Endodermal cell (in vitro differentiated cells): ENCODE measurements around the gene SPATA2. TPM values are rescaled to one million over a fixed set of nuclear protein-coding genes. Genes with fewer than 3 reads are reported as not detected.
A peak's percentile ranks its signal among the peaks of the same experiment; 100 is the strongest.

Source experiments
- DNase-seq: peaks from one replicate; pipeline ENCODE4 v3.0.0-alpha.2; 2017
- H3K27ac ChIP-seq: 2 replicates; pipeline ENCODE4 v1.5.1; 2013; ENCODE audit warnings: mild to moderate bottlenecking, low read depth, low read length, moderate library complexity
- H3K27me3 ChIP-seq: 2 replicates; pipeline ENCODE4 v1.6.1; 2013; ENCODE audit warnings: mild to moderate bottlenecking, low read length, moderate library complexity; ENCODE audit not compliant: insufficient read depth, control insufficient read depth, poor library complexity, severe bottlenecking
- H3K36me3 ChIP-seq: 2 replicates; pipeline ENCODE4 v1.7.0; 2013; ENCODE audit warnings: mild to moderate bottlenecking, low read length, moderate library complexity; ENCODE audit not compliant: control insufficient read depth, insufficient read depth
- H3K4me1 ChIP-seq: one replicate; pipeline ENCODE4 v1.7.0; 2013; ENCODE audit warnings: low read length; ENCODE audit not compliant: control insufficient read depth, insufficient read depth
- H3K4me3 ChIP-seq: 2 replicates; pipeline ENCODE4 v1.5.1; 2013; ENCODE audit warnings: mild to moderate bottlenecking, low read length, moderate library complexity
- H3K9ac ChIP-seq: 2 replicates; pipeline ENCODE4 v1.6.1; 2013; ENCODE audit warnings: mild to moderate bottlenecking, low read length, moderate library complexity; ENCODE audit not compliant: poor library complexity, severe bottlenecking; ENCODE audit errors: extremely low read depth
- H3K9me3 ChIP-seq: 2 replicates; pipeline ENCODE4 v1.6.1; 2013; ENCODE audit warnings: mild to moderate bottlenecking, low read length, moderate library complexity; ENCODE audit not compliant: control insufficient read depth
- H3K27ac Mint-ChIP-seq: 2 replicates; pipeline ENCODE4 v1.8.0; 2020; ENCODE audit warnings: mixed read lengths
- H3K27me3 Mint-ChIP-seq: 2 replicates; pipeline ENCODE4 v1.8.0; 2021; ENCODE audit warnings: mild to moderate bottlenecking, mixed read lengths; ENCODE audit not compliant: insufficient read depth
- H3K36me3 Mint-ChIP-seq: 2 replicates; pipeline ENCODE4 v1.8.0; 2020; ENCODE audit warnings: low read depth, mixed read lengths
- H3K4me1 Mint-ChIP-seq: 2 replicates; pipeline ENCODE4 v1.8.0; 2020; ENCODE audit warnings: mixed read lengths
- H3K4me3 Mint-ChIP-seq: 2 replicates; pipeline ENCODE4 v1.8.0; 2020; ENCODE audit warnings: mild to moderate bottlenecking, moderate library complexity, mixed read lengths
- H3K9me3 Mint-ChIP-seq: 2 replicates; pipeline ENCODE4 v1.8.0; 2020; ENCODE audit warnings: mild to moderate bottlenecking, mixed read lengths
- WGBS, 2 experiments: methylation state at CpG; one replicate each; pipeline versions ENCODE4 v1.1.5 to v1.1.7; 2013; ENCODE audit warnings: missing lambda C conversion rate in 2 of 2, mixed read lengths in 1 of 2; ENCODE audit not compliant: insufficient coverage in 1 of 2, insufficient read length in 1 of 2; 5-methylcytosine and 5-hydroxymethylcytosine counted together
- total RNA-seq, 2 donors: library from RNA; stranded (reverse); fragmentation: NEBNext Ultra II Directional in 1 of 2; extraction: Animal tissue kit (Norgen Biotek cat#: 25700) in 1 of 2; gene quantifications; 2 replicates in 1 of 2; 3 replicates in 1 of 2; pipeline ENCODE4 v1.2.1, GENCODE V29; 2021
- TF ChIP-seq, protein P1 (sequence below): fragments of 200-600 bp; sonication (generic); conservative IDR thresholded peaks from 2 replicates; pipeline ENCODE4 v1.5.0; 2021; ENCODE audit warnings: antibody characterized with exemption, mild to moderate bottlenecking

SPATA2 gene
- total RNA-seq, 2 donors from 2014 or later = 8.6 to 10.4 TPM

DNA sequence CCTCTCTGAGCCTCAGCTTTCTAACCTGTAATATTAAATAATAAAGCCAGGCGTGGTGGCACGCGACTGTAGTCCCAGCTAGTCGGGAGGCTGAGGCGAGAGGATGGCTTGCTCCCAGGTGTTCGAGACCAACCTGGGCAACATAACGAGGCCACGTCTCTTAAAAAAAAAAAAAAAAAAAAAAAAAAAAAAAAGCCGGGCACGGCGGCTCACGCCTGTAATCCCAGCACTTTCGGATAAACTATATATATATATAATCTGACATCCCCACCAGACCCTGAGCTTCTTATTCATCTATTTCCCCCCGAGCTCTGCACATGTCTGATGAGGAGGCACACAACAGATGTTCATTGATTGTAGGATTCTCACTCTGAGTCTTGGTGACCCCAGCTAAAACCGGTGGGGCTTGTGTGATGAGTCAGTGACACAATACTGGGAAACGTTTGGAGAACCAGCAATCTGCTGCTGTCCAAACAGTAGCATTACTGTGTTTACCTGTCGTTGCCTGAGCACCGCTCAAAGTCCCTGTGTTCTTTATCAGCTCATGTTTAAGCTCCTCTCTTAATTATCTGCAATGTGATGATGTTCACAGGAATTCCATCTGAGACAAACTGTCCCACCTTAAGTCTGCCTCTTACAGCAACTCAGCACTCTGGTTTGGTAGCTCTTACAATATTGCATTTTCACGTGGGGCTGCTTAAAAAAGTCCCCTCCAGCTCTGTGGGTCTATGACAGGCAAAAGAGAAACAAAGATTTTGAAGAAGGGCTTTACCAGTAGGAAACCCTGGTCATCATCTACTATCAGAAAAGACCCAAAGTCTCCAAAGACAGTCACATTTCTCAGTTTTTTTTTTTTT lies 1.0 kb upstream of the SPATA2 start:
- Mint-ChIP-seq H3K36me3 (no peaks in the 10 kb centered on the region), H3K27ac (peak overlapping the region; percentile 100), H3K9me3 (peaks cover 6% of the 10 kb centered on the region), H3K4me3 (peak overlapping the region; percentile 86), H3K27me3 (peaks cover 9% of the 10 kb centered on the region), H3K4me1 (peaks cover 21% of the 10 kb centered on the region)
- H3K4me1 ChIP-seq = peaks cover 6% of the 10 kb centered on the region
- peaks cover 5% of the 10 kb centered on the region for H3K36me3 ChIP-seq
- H3K9ac ChIP-seq = peak overlapping the region; percentile 97
- peak; percentile 68 for DNase-seq
- 62 to 63% methylated on average over 5 to 14 of the region's 19 CpGs for WGBS, 2 experiments
- TF ChIP-seq, protein P1, sequence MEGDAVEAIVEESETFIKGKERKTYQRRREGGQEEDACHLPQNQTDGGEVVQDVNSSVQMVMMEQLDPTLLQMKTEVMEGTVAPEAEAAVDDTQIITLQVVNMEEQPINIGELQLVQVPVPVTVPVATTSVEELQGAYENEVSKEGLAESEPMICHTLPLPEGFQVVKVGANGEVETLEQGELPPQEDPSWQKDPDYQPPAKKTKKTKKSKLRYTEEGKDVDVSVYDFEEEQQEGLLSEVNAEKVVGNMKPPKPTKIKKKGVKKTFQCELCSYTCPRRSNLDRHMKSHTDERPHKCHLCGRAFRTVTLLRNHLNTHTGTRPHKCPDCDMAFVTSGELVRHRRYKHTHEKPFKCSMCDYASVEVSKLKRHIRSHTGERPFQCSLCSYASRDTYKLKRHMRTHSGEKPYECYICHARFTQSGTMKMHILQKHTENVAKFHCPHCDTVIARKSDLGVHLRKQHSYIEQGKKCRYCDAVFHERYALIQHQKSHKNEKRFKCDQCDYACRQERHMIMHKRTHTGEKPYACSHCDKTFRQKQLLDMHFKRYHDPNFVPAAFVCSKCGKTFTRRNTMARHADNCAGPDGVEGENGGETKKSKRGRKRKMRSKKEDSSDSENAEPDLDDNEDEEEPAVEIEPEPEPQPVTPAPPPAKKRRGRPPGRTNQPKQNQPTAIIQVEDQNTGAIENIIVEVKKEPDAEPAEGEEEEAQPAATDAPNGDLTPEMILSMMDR = no peak
- H3K9me3 ChIP-seq = no peaks in the 10 kb centered on the region
- peak overlapping the region; percentile 98 for H3K4me3 ChIP-seq
- H3K27ac ChIP-seq = peak overlapping the region; percentile 100
- no peaks in the 10 kb centered on the region for H3K27me3 ChIP-seq

DNA sequence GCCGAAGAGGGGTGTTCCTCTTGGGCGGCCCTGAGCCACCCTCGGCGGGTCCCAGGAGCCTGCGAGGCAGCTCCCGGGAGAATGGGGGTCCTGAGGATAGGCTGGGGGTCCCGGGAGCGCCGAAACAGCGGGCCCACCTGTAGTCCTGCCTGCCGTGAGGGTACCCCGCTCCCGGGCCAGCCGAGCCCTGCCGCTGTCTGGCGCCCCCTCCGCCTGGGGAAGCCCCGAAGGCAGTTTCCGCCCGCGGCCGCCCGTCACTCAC lies 280 bp downstream of the SPATA2 start:
- Mint-ChIP-seq H3K27me3 (peaks cover 9% of the 10 kb centered on the region), H3K4me3 (peak overlapping the region; percentile 86), H3K27ac (peak overlapping the region; percentile 92), H3K4me1 (peaks cover 21% of the 10 kb centered on the region), H3K9me3 (peaks cover 2% of the 10 kb centered on the region), H3K36me3 (no peaks in the 10 kb centered on the region)
- Histone ChIP-seq H3K27ac (peak overlapping the region; percentile 100), H3K4me3 (peak overlapping the region; percentile 98), H3K36me3 (peaks cover 5% of the 10 kb centered on the region), H3K9me3 (no peaks in the 10 kb centered on the region), H3K27me3 (no peaks in the 10 kb centered on the region), H3K4me1 (peaks cover 6% of the 10 kb centered on the region), H3K9ac (peak overlapping the region; percentile 97)
- TF ChIP-seq, protein P1 = no peak
- DNase-seq = no peak
- 0% methylated on average over 12 to 23 of the region's 23 CpGs for WGBS, 2 experiments

- TF ChIP-seq, protein P1 = no peak
- H3K36me3 ChIP-seq = peaks cover 7% of the 10 kb centered on the region
- peak overlapping the region; percentile 98 for H3K4me3 ChIP-seq
- Mint-ChIP-seq H3K4me1 (peaks cover 21% of the 10 kb centered on the region), H3K4me3 (peak overlapping the region; percentile 86), H3K27ac (peak overlapping the region; percentile 92), H3K36me3 (no peaks in the 10 kb centered on the region), H3K9me3 (peaks cover 2% of the 10 kb centered on the region), H3K27me3 (peaks cover 9% of the 10 kb centered on the region)
- 1 to 9% methylated on average over 15 to 19 of the region's 19 CpGs for WGBS, 2 experiments
- no peaks in the 10 kb centered on the region for H3K27me3 ChIP-seq
- peak overlapping the region; percentile 100 for H3K27ac ChIP-seq
- no peaks in the 10 kb centered on the region for H3K9me3 ChIP-seq
- DNase-seq = peak; percentile 77
- peak overlapping the region; percentile 97 for H3K9ac ChIP-seq
- H3K4me1 ChIP-seq = peaks cover 6% of the 10 kb centered on the region
These were observed 815 bp downstream of the SPATA2 start for GRCh38 chr20:49914310-49915117.
